22Rv1 (cell line): ENCODE measurements around the gene RARS1.

Source experiments
- H3K27ac ChIP-seq: fragments of 450-650 bp; 2 replicates; pipeline ENCODE4 v1.5.1; 2017
- CTCF ChIP-seq: fragments of 450-650 bp; IDR thresholded peaks from 2 replicates; pipeline ENCODE4 v1.5.1; 2017; ENCODE audit warnings: mild to moderate bottlenecking
- ZFX ChIP-seq: fragments of 450-650 bp; IDR thresholded peaks from 2 replicates; pipeline ENCODE4 v1.6.1; 2017; ENCODE audit warnings: antibody characterized with exemption, borderline replicate concordance

RARS1 gene

GRCh38 chr5:168468836-168469235 is 17.4 kb upstream of the RARS1 start:
- no peak for TF ChIP-seq ZFX
- no peak for TF ChIP-seq CTCF
- H3K27ac ChIP-seq: no peak overlapping the region

- no peak overlapping the region for H3K27ac ChIP-seq
- TF ChIP-seq CTCF (no peak), ZFX (no peak)
Observed at GRCh38 chr5:168469816-168470215, 16.5 kb upstream of the RARS1 start.

GRCh38 chr5:168471785-168472184 is 14.5 kb upstream of the RARS1 start:
- TF ChIP-seq CTCF: no peak
- no peak for TF ChIP-seq ZFX
- no peak overlapping the region for H3K27ac ChIP-seq

- TF ChIP-seq CTCF (no peak), ZFX (no peak)
- no peak overlapping the region for H3K27ac ChIP-seq
Observed at GRCh38 chr5:168472329-168472728, 13.9 kb upstream of the RARS1 start.

GRCh38 chr5:168474319-168474718 is 12.0 kb upstream of the RARS1 start:
- TF ChIP-seq CTCF (no peak), ZFX (no peak)
- no peak overlapping the region for H3K27ac ChIP-seq

- TF ChIP-seq CTCF (no peak), ZFX (no peak)
- no peak overlapping the region for H3K27ac ChIP-seq
Observed at GRCh38 chr5:168477060-168477459, 9.2 kb upstream of the RARS1 start.

GRCh38 chr5:168479166-168479565 is 7.1 kb upstream of the RARS1 start:
- H3K27ac ChIP-seq: no peak overlapping the region
- no peak for TF ChIP-seq CTCF
- no peak for TF ChIP-seq ZFX
